GM12874 (cell line): Measurements from ENCODE around the gene ST8SIA5.

Source experiments
- TF ChIP-seq, protein P1 (sequence below): IDR thresholded peaks from 2 replicates; pipeline ENCODE4 v1.5.1; 2011; ENCODE audit warnings: low read depth, mild to moderate bottlenecking, control low read depth, low read length, moderate library complexity; ENCODE audit not compliant: insufficient read depth

ST8SIA5 gene

DNA sequence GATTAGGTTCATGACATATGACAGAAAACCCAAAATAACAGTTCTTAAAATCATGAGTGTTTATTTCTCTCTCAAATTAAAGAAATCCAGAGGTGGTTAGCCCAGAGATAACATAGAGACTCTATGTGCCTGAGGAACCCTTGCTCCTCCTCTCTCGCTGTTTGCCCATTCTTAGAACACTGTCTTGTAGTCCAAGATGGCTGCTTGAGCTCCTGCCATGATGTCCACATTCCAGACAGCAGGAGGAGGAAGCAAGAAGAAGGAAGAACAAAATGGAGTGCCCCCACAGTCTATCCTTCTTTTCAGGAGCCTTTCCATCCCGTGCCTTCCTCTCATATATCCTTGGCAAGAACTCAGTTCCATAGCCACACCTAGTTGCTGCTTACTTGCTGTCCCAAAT is 13.9 kb upstream of the ST8SIA5 start:
- TF ChIP-seq, protein P1, sequence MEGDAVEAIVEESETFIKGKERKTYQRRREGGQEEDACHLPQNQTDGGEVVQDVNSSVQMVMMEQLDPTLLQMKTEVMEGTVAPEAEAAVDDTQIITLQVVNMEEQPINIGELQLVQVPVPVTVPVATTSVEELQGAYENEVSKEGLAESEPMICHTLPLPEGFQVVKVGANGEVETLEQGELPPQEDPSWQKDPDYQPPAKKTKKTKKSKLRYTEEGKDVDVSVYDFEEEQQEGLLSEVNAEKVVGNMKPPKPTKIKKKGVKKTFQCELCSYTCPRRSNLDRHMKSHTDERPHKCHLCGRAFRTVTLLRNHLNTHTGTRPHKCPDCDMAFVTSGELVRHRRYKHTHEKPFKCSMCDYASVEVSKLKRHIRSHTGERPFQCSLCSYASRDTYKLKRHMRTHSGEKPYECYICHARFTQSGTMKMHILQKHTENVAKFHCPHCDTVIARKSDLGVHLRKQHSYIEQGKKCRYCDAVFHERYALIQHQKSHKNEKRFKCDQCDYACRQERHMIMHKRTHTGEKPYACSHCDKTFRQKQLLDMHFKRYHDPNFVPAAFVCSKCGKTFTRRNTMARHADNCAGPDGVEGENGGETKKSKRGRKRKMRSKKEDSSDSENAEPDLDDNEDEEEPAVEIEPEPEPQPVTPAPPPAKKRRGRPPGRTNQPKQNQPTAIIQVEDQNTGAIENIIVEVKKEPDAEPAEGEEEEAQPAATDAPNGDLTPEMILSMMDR: no peak

DNA sequence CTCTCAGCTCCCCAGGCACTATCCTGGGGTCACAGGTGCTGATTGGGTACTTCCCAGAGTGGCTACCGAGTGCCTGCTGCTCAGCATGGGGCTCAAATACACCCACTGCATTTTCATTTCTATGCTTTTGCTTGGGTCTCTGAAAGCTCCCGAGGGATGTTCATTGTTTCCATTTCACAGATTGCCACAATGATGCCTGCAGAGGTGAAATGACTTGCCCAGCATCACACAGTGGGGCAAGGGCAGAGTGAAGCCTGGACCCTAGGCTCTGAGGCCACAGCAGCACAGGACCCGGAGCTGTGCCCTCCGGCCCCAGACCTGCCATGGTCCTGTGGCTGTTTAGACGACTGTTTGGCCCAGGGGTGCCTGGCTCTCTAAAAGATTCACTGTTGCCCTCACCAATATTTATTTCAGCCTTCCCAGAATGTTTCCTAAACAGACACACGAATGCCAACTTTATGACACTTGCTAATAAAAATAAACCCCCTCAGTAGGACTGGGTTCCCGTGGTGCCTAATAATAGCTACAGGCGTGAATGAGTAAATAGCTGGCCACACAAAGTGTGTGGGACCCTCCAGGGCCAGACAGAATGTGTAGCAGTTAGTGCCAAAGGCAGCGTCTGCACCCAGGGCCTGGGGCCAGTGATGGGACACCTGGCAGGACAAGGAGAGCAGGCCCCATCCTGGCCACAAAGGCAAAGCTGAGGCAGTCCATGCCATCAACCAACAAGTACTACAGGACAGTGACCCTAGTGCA is 11.5 kb upstream of the ST8SIA5 start:
- TF ChIP-seq, protein P1: no peak

DNA sequence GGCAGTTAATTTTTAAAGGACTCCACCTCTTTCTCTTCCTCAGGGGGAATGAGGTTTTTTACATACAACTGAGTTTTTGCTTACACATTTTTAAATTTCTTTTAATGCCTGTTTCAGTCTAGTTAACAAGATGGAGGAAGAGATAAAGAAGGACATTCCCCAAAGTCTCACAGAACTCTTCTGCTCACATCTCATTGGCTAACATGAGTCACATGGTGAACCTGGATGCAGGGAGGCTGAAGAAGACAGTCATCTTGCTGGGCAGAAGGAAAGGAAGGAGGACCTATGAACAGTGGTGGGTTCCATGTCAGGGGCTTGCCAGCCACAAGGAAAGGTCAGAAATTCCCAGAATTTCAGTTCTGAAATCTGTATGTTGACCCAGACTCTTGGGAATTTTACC is 10.4 kb upstream of the ST8SIA5 start:
- TF ChIP-seq, protein P1: no peak

DNA sequence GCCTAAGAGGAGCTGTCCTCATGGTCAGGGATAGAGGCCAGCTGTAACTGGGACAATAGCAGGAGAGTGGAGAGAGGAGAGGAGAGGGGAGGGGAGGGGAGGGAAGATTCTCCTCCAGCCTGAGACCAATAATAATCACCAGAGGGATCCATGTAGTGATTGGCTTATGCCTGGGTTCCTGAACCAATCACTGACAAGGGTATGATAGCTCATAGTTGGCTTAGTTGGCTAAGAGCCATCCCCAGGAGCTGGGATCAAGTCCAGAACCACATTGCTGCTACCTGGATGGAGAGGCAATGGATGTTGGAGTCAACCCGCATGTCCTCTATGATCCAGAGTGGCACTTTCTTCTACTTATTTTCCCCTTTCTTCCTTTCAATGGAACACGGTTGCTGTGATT is 7.7 kb upstream of the ST8SIA5 start:
- TF ChIP-seq, protein P1: no peak

DNA sequence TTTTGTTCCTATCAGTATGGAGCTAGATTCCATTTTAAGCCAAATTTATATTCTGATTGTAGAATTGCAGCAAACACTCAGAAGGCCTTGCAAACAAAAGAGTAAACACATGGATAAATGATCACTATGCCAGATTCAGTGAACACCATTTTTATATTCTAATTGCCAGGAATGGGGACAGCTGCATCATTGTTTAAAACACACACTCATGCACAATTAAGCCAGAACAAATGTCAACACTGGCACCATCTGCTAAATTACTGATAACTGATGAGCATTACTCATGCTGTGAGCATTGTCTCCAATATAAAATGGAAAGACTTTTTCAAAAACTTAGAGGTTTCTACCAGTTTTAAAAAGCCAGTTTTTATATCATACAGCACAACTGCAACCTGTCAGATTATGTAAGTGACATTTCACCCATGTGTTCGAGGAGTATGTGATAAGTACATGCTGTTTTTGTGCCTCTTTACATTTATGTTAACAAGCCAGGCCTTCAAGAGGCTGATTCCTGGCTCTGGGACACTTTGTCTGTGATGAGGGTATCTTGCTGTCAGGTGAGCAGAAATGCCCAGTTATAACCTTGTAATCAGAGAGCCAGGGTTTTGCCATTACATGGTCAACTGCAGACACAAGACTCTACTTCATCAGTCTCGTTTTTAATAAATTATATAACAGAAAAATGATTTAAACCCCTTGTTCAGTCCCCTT is 4.4 kb upstream of the ST8SIA5 start:
- TF ChIP-seq, protein P1: no peak

DNA sequence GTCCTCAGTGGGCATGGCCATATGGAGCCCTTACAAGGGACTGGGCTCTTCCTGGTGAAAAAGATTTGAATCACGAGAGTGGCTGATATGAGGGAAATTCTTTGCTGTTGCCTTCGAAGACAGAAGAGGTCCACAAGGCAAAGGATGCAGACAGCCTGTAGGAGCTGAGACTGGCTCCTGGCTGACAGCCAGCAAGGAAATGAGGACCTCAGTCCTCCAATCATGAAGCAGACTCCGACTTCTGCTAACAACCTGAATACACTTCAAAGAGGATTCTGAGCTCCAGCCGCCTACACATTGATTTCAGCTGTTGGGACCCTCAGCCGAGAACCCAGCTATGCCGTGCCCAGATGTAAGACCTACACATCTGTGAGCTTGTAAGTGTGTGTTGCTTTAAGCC is 3.0 kb upstream of the ST8SIA5 start:
- TF ChIP-seq, protein P1: no peak

DNA sequence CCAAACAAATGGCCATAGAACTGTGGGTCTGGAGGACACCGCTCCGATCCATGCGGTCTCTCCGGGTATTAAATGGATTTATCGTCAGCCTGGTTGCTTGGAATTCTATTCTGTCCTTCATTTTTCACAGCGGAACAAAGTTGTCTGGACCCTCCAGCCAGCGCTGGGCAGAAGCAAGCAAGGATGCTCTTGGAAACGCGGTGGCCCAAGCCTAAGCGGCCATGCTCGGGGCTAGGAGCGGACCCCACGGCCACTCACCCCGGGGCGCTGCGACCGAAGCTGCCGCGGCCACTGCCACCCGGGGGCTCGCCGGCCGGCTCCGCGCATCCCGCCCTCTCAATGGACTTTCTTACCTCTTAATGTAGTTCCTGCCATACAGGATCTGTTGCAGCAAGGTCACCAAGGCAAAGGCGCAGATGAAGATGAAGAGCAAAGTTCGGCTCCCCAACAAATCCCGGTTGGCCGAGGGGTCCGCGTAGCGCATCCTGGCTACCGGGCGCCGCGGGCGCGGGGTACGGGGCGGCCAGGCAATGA is 761 bp downstream of the ST8SIA5 start:
- TF ChIP-seq, protein P1: no peak
